ENCODE results near the gene TTC13. TPM values are rescaled to one million over a fixed set of nuclear protein-coding genes. Genes with fewer than 3 reads are reported as not detected.

TTC13 gene
- total and polyA plus RNA-seq, 2 of the 13 experiments (the other 11 are each of a cell fraction or from before 2014, with no cell fraction given), result 5.8 to 15.9 TPM

- Histone ChIP-seq H3K9me3 (ENCODE audit: low read length) (no peaks in the 10 kb centered on the region), H3K4me3 (replicated peaks in 1 of 3; ENCODE audit: insufficient read depth in 1 of 3, low read depth in 2 of 3, low read length in 3 of 3) (no peak overlapping the region), H3K9ac (ENCODE audit: insufficient read depth, low read depth, low read length) (no peak overlapping the region), H4K20me1 (ENCODE audit: insufficient read depth, low read length) (no peaks in the 10 kb centered on the region), H3K4me2 (ENCODE audit: low read depth, low read length) (no peak overlapping the region), H3K36me3 (replicated peaks in 1 of 2; ENCODE audit: control insufficient read depth in 1 of 2, insufficient read depth in 2 of 2, low read length in 2 of 2) (peaks cover 6 to 15% of the 10 kb centered on the region in 2 experiments), H3K27ac (ENCODE audit: extremely low read length, insufficient read depth, low read length) (no peak overlapping the region), H3K79me2 (ENCODE audit: insufficient read depth, low read length) (no peaks in the 10 kb centered on the region), H3K4me1 (ENCODE audit: insufficient read depth, low read length) (no peaks in the 10 kb centered on the region), H2AFZ (ENCODE audit: low read length) (no peak overlapping the region), H3K27me3 (ENCODE audit: control insufficient read depth in 1 of 2, insufficient read depth in 2 of 2, low read length in 2 of 2) (no peaks in the 10 kb centered on the region)
- BruUV-seq (replicated peaks), result no TSS peak
- ChIA-PET CTCF (ENCODE audit: low intra/inter-chr PET ratio, low total read pairs) (no interaction called here), POLR2A (interaction anchor here (0.6 to 1.3 kb wide), 2 partner anchors 13 to 33 kb away, joined by 3 to 4 read pairs; partner anchors contain the start of genes ARV1 and TTC13)
- intact Hi-C loops (cut with micrococcal nuclease; ENCODE audit: unreplicated experiment) (no loop called here), in situ Hi-C loops (cut with HindIII; ENCODE audit: extremely low pct_ligation_motif_present, low pct_unique_long_range_greater_than_20kb) (no loop called here)
- WGBS (ENCODE audit: low lambda C conversion rate), result 90% methylated on average over 7 of the region's 7 CpGs
- no peak for ATAC-seq
- no peak for DNase-seq (ENCODE audit: low spot score)
- TF ChIP-seq IKZF1 (IDR thresholded peaks at IDR 0.05) (no peak), SETDB1 (CRISPR knock-in tag; IDR thresholded peaks at IDR 0.05; ENCODE audit: borderline replicate concordance) (no peak), AHDC1 (CRISPR knock-in tag; IDR thresholded peaks at IDR 0.05; ENCODE audit: borderline replicate concordance) (no peak), DNMT3B (CRISPR knock-in tag; conservative IDR thresholded peaks at IDR 0.05) (no peak), HBP1 (CRISPR knock-in tag; IDR thresholded peaks at IDR 0.05; ENCODE audit: low read depth) (no peak), IRF1 (CRISPR knock-in tag; IDR thresholded peaks at IDR 0.05; ENCODE audit: low read depth) (no peak), ZNF883 (CRISPR knock-in tag; IDR thresholded peaks at IDR 0.05; ENCODE audit: not compliant biosample characterization) (no peak), SP5 (CRISPR knock-in tag; IDR thresholded peaks at IDR 0.05; ENCODE audit: borderline replicate concordance, low read depth) (no peak), PAF1 (CRISPR knock-in tag; IDR thresholded peaks at IDR 0.05) (no peak), ZNF772 (CRISPR knock-in tag; IDR thresholded peaks at IDR 0.05) (no peak), ZNF781 (CRISPR knock-in tag; IDR thresholded peaks at IDR 0.05; ENCODE audit: borderline replicate concordance, not compliant biosample characterization) (no peak), NFKBIZ (CRISPR knock-in tag; IDR thresholded peaks at IDR 0.05) (no peak), HDAC1 (CRISPR knock-in tag; IDR thresholded peaks at IDR 0.05) (no peak)
- FAIRE-seq, result no peak
Measured at GRCh38 chr1:230992100-230992774, 13.6 kb upstream of the TTC13 start.
